Measurements from ENCODE around the gene HOXD12. TPM values are rescaled to one million over a fixed set of nuclear protein-coding genes. Genes with fewer than 3 reads are reported as not detected.

Gene HOXD12
- total RNA-seq, 1 experiment from 2014 or later = 0.27 TPM

DNA sequence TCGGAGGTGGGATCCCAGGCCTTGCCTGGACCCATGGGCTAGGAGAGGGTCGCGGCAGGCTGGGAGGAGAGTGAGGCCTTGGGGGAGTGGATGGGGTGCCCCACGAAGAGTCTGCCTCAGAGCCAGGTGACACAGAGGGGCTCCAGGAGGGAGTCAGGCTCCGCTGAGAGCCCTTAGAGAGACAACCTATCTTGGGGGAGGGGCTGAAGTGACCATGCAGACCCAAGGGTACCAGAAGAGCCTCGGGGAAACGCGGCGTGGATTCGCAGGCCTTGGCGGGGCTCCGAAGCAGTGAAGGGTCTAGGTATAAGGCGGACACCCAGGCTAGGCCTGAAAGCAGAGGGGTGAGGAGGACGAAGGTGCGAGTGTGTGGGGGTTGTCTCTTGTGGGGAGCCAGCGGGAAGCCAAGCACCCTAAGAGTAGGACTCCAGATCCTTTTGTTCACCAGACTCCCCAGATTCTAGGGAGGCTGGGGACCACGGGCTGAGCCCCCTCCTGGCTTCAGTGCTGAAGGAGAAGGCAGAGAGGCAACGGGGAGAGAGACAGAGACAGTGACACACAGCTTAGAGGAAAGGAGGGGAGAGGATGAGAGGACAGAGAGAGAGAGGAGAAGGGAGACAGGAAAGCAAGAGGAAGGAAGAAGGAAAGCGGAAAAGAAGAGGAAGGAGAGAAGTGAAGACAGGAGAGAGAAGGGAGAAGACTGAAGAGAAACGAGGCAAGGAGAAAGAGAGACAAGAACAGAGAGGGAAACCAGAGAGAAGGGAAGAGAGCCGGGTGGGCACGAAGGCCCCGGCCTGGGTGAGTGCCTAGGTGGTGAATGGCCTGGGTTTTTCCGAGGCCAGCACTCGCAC, 6.4 kb downstream of the HOXD12 start:
- DNase-seq (ENCODE audit: low read depth, low spot score) = no peak
- Histone ChIP-seq H3K4me2 (ENCODE audit: low read length) (peak overlapping the region; percentile 89), H3K36me3 (ENCODE audit: control insufficient read depth in 1 of 2, insufficient read depth in 2 of 2, low read length in 2 of 2) (no peaks in the 10 kb centered on the region), H3K9me2 (ENCODE audit: insufficient read depth) (no peaks in the 10 kb centered on the region), H3K4me3 (replicated peaks in 1 of 2; ENCODE audit: low read depth in 1 of 2, low read length in 2 of 2) (peak overlapping the region in 1 of 2 experiments; percentile 56; a peak in 1 of 4 replicates), H3K27ac (ENCODE audit: low read depth, low read length) (no peak overlapping the region), H2AFZ (ENCODE audit: low read depth, low read length, poor library complexity, severe bottlenecking) (peak overlapping the region; percentile 78), H3K4me1 (ENCODE audit: control insufficient read depth in 1 of 2, insufficient read depth in 2 of 2, low read length in 2 of 2) (peaks cover 0 to 11% of the 10 kb centered on the region in 2 experiments; a peak in 1 of 4 replicates), H4K20me1 (ENCODE audit: insufficient read depth) (no peaks in the 10 kb centered on the region), H3K27me3 (ENCODE audit: insufficient read depth, low read length) (no peaks in the 10 kb centered on the region), H3K9me3 (ENCODE audit: control insufficient read depth in 1 of 2, insufficient read depth in 1 of 2, low read depth in 1 of 2, low read length in 2 of 2) (no peaks in the 10 kb centered on the region), H3K79me2 (ENCODE audit: insufficient read depth, low read length) (no peaks in the 10 kb centered on the region), H3K9ac (ENCODE audit: low read length) (no peak overlapping the region)
- ATAC-seq = no peak; the same call in 1 of the 2 replicates
- no TSS peak for BruUV-seq (replicated peaks)
- POLR2A ChIA-PET = no interaction called here
- RAD21 ChIA-PET (ENCODE audit: low non-redundant PET in 1 of 2, low total read pairs in 2 of 2, uncharacterized antibody in 2 of 2, unreplicated experiment in 2 of 2) = no interaction called here
- intact Hi-C loops (cut with micrococcal nuclease) = no loop called here
- TF ChIP-seq SRF (IDR thresholded peaks at IDR 0.05; ENCODE audit: low read depth) = no peak
- no peak for TF ChIP-seq FOSL1 (IDR thresholded peaks at IDR 0.05; ENCODE audit: low read depth)
- TF ChIP-seq CBX3 (IDR thresholded peaks at IDR 0.05; ENCODE audit: low read depth) = no peak
- TF ChIP-seq, protein P1, sequence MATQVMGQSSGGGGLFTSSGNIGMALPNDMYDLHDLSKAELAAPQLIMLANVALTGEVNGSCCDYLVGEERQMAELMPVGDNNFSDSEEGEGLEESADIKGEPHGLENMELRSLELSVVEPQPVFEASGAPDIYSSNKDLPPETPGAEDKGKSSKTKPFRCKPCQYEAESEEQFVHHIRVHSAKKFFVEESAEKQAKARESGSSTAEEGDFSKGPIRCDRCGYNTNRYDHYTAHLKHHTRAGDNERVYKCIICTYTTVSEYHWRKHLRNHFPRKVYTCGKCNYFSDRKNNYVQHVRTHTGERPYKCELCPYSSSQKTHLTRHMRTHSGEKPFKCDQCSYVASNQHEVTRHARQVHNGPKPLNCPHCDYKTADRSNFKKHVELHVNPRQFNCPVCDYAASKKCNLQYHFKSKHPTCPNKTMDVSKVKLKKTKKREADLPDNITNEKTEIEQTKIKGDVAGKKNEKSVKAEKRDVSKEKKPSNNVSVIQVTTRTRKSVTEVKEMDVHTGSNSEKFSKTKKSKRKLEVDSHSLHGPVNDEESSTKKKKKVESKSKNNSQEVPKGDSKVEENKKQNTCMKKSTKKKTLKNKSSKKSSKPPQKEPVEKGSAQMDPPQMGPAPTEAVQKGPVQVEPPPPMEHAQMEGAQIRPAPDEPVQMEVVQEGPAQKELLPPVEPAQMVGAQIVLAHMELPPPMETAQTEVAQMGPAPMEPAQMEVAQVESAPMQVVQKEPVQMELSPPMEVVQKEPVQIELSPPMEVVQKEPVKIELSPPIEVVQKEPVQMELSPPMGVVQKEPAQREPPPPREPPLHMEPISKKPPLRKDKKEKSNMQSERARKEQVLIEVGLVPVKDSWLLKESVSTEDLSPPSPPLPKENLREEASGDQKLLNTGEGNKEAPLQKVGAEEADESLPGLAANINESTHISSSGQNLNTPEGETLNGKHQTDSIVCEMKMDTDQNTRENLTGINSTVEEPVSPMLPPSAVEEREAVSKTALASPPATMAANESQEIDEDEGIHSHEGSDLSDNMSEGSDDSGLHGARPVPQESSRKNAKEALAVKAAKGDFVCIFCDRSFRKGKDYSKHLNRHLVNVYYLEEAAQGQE (IDR thresholded peaks at IDR 0.05; ENCODE audit: low read depth) = no peak
- TF ChIP-seq, protein P2, sequence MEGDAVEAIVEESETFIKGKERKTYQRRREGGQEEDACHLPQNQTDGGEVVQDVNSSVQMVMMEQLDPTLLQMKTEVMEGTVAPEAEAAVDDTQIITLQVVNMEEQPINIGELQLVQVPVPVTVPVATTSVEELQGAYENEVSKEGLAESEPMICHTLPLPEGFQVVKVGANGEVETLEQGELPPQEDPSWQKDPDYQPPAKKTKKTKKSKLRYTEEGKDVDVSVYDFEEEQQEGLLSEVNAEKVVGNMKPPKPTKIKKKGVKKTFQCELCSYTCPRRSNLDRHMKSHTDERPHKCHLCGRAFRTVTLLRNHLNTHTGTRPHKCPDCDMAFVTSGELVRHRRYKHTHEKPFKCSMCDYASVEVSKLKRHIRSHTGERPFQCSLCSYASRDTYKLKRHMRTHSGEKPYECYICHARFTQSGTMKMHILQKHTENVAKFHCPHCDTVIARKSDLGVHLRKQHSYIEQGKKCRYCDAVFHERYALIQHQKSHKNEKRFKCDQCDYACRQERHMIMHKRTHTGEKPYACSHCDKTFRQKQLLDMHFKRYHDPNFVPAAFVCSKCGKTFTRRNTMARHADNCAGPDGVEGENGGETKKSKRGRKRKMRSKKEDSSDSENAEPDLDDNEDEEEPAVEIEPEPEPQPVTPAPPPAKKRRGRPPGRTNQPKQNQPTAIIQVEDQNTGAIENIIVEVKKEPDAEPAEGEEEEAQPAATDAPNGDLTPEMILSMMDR (IDR thresholded peaks at IDR 0.05 in 2 of 3, conservative IDR thresholded peaks at IDR 0.05 in 1 of 3; ENCODE audit: borderline replicate concordance in 1 of 3, insufficient read depth in 1 of 3, low read depth in 2 of 3, low read length in 2 of 3) = no peak
- TF ChIP-seq POLR2AphosphoS5 (IDR thresholded peaks at IDR 0.05; ENCODE audit: low read depth, low read length) = no peak
- TF ChIP-seq YY1 (IDR thresholded peaks at IDR 0.05; ENCODE audit: extremely low read depth, insufficient replicate concordance, low read depth, low read length) = no peak
- no peak for TF ChIP-seq ELF1 (IDR thresholded peaks at IDR 0.05; ENCODE audit: borderline replicate concordance, low read depth)
- TF ChIP-seq, protein P3, sequence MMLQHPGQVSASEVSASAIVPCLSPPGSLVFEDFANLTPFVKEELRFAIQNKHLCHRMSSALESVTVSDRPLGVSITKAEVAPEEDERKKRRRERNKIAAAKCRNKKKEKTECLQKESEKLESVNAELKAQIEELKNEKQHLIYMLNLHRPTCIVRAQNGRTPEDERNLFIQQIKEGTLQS (IDR thresholded peaks at IDR 0.05) = no peak
- no peak for TF ChIP-seq CEBPB (IDR thresholded peaks at IDR 0.05; ENCODE audit: low read depth)
- no peak for TF ChIP-seq EGR1 (IDR thresholded peaks at IDR 0.05; ENCODE audit: low read depth)
- CTCF ChIA-PET = interaction anchor here (1.4 kb wide), 1 partner anchor 8 kb away, joined by 3 read pairs; no protein-coding TSS in a partner anchor

Data from HCT116 (cell line).